Measurements from ENCODE around the gene EML2. TPM values are rescaled to one million over a fixed set of nuclear protein-coding genes. Genes with fewer than 3 reads are reported as not detected.
A peak's percentile ranks its signal among the peaks of the same experiment; 100 is the strongest.
"Not testable (repeated sequence)": the region's sequence is repeated elsewhere in the genome, so short reads cannot be mapped to it uniquely, and the experiment has no call there.

EML2 gene
- total RNA-seq, 2 donors from 2014 or later: 21.7 to 34.8 TPM

- TF ChIP-seq, protein P1, sequence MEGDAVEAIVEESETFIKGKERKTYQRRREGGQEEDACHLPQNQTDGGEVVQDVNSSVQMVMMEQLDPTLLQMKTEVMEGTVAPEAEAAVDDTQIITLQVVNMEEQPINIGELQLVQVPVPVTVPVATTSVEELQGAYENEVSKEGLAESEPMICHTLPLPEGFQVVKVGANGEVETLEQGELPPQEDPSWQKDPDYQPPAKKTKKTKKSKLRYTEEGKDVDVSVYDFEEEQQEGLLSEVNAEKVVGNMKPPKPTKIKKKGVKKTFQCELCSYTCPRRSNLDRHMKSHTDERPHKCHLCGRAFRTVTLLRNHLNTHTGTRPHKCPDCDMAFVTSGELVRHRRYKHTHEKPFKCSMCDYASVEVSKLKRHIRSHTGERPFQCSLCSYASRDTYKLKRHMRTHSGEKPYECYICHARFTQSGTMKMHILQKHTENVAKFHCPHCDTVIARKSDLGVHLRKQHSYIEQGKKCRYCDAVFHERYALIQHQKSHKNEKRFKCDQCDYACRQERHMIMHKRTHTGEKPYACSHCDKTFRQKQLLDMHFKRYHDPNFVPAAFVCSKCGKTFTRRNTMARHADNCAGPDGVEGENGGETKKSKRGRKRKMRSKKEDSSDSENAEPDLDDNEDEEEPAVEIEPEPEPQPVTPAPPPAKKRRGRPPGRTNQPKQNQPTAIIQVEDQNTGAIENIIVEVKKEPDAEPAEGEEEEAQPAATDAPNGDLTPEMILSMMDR (IDR thresholded peaks at IDR 0.05): no peak
- no peak overlapping the region for H3K4me3 ChIP-seq
- DNase-seq (ENCODE audit: low spot score) (no peak), ATAC-seq (ENCODE audit: insufficient number of reproducible peaks, low FRiP score, low read depth) (peak; percentile 81)
- no peaks in the 10 kb centered on the region for H3K4me1 ChIP-seq (ENCODE audit: control insufficient read depth in 1 of 2, low read depth in 2 of 2)
- no peak overlapping the region for H3K27ac ChIP-seq
- H3K27me3 ChIP-seq (replicated peaks; ENCODE audit: insufficient read depth): no peaks in the 10 kb centered on the region
- no peaks in the 10 kb centered on the region for H3K9me3 ChIP-seq
- peaks cover 33% of the 10 kb centered on the region for H3K36me3 ChIP-seq
These were observed 23.1 kb downstream of the EML2 start for GRCh38 chr19:45615795-45616703.

DNA sequence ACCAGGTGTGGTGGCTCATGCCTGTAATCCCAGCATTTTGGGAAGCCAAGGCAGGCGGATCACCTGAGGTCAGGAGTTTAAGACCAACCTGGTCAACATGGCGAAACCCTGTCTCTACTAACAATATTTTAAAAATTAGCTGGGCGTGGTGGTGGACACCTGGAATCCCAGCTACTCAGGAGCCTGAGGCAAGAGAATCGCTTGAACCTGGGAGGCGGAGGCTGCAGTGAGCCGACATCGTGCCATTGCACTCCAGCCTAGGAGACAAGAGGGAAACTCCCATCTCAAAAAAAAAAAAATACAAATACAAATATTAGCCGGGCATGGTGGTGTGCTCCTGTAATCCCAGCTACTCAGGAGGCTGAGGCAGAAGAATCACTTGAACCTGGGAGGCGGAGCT lies 24.1 kb downstream of the EML2 start:
- H3K27me3 ChIP-seq (replicated peaks; ENCODE audit: insufficient read depth); H3K9me3 ChIP-seq; H3K4me1 ChIP-seq (ENCODE audit: control insufficient read depth in 1 of 2, low read depth in 2 of 2); H3K4me3 ChIP-seq; H3K27ac ChIP-seq; DNase-seq (ENCODE audit: low spot score); ATAC-seq (ENCODE audit: insufficient number of reproducible peaks, low FRiP score, low read depth): not testable (repeated sequence)
- H3K36me3 ChIP-seq: peaks cover 39% of the 10 kb centered on the region

DNA sequence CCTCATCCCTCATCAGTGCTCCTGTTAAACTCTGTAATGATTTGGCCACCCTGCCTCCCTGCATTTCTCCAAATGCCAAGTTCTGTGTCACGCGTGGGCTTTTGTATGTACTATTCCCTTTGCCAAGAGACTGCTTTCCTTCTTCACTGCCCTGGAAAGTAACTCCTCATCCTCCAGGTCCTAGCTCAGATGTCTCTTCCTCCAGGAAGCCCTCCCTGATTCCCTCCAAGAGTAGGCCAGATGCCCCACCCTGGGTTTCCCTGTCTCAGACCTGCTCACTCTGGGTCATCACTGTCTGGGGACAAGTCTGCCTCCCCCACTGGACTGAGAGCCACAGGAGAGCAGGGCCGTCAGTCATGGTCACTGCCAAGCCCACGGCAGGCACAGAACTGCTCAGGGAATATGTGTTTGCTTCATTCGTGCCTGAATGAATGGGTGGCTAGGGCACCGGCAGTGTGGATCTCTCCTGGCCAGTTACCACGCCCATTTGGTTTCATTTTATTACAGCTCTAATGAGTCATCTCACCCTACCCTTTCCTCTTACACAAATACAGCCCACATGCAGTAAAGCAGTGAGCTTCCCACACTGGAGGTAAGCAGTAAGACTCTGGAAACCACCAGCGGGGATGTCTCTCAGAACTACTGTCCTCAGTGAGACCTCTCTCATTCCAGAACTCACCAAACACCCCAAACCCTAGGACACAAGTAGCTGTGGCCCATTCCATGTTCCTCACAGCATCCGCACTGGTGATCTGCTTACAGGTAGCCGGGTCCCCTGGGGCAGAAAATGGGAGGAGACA lies 25.1 kb downstream of the EML2 start:
- H3K27ac ChIP-seq: no peak overlapping the region
- H3K9me3 ChIP-seq: no peaks in the 10 kb centered on the region
- peaks cover 36% of the 10 kb centered on the region for H3K36me3 ChIP-seq
- DNase-seq (ENCODE audit: low spot score) (no peak), ATAC-seq (ENCODE audit: insufficient number of reproducible peaks, low FRiP score, low read depth) (no peak)
- H3K27me3 ChIP-seq (replicated peaks; ENCODE audit: insufficient read depth): no peaks in the 10 kb centered on the region
- no peak overlapping the region for H3K4me3 ChIP-seq
- TF ChIP-seq, protein P1 (IDR thresholded peaks at IDR 0.05): no peak
- H3K4me1 ChIP-seq (ENCODE audit: control insufficient read depth in 1 of 2, low read depth in 2 of 2): no peaks in the 10 kb centered on the region

GRCh38 chr19:45608948-45609347 lies 30.2 kb downstream of the EML2 start:
- no peaks in the 10 kb centered on the region for H3K27me3 ChIP-seq (replicated peaks; ENCODE audit: insufficient read depth)
- peaks cover 0 to 5% of the 10 kb centered on the region in 2 donors for H3K4me1 ChIP-seq (ENCODE audit: control insufficient read depth in 1 of 2, low read depth in 2 of 2)
- DNase-seq (ENCODE audit: low spot score) (no peak), ATAC-seq (ENCODE audit: insufficient number of reproducible peaks, low FRiP score, low read depth) (no peak)
- TF ChIP-seq, protein P1 (IDR thresholded peaks at IDR 0.05): no peak
- H3K9me3 ChIP-seq: no peaks in the 10 kb centered on the region
- H3K4me3 ChIP-seq: no peak overlapping the region
- H3K27ac ChIP-seq: no peak overlapping the region
- peaks cover 28% of the 10 kb centered on the region for H3K36me3 ChIP-seq

DNA sequence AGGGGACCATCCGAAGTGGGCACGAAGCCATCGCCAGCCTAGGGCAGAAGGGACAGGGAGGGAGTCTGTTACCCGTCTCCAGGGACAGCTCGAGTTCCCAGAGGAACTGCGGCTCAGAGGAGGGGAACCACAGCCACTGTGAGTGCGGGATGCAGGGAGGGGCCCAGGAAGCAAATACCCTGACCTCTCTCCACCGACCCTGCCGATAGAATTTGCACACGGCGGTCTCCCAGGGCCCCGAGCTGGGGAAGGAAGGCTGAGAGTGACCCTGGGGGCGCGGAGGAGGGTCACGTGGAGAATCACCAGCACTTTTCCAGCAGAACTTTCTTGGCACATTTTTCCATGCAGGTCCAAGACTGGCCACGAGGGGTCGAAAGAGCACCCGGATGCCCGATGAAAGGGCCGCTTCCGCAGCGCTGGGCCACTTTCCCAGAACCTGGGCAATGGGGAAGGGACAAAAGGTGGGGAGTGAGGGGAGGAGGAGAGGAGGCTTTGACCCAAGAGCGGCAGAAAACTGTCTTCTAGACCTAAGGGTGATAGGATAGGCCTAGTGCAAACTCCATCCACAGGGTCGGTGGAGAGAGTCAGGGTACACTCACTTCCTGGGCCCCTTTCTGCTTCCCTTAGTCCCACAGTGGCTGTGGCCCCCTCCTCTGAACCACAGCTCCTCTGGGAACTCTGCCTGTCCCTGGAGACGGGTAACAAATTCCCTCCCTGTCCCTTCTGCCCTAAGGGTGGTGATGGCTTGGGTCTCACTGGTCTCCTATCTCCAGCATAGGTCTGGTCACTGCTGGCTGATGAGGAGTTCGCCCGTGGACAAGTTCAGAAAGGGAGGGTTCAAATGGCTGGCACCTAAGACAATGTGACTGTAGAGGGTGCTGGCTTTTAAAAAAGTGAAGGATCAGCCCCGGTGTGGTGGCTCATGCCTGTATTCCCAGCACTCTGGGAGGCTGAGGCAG lies 31.8 kb downstream of the EML2 start:
- ATAC-seq (ENCODE audit: insufficient number of reproducible peaks, low FRiP score, low read depth) (peak; percentile 20), DNase-seq (ENCODE audit: low spot score) (no peak)
- Histone ChIP-seq H3K36me3 (peaks cover 17% of the 10 kb centered on the region), H3K4me3 (peak overlapping the region; percentile 52), H3K27me3 (replicated peaks; ENCODE audit: insufficient read depth) (peaks cover 9% of the 10 kb centered on the region), H3K27ac (no peak overlapping the region), H3K4me1 (ENCODE audit: control insufficient read depth in 1 of 2, low read depth in 2 of 2) (peaks cover 0 to 5% of the 10 kb centered on the region in 2 donors), H3K9me3 (no peaks in the 10 kb centered on the region)
- TF ChIP-seq, protein P1 (IDR thresholded peaks at IDR 0.05): peak; percentile 91
